ENCODE results near the gene SPDEF. TPM values are rescaled to one million over a fixed set of nuclear protein-coding genes. Genes with fewer than 3 reads are reported as not detected.

SPDEF gene
- total RNA-seq, 4 donors from 2014 or later = 0.16 to 0.20 TPM; not detected in 2

DNA sequence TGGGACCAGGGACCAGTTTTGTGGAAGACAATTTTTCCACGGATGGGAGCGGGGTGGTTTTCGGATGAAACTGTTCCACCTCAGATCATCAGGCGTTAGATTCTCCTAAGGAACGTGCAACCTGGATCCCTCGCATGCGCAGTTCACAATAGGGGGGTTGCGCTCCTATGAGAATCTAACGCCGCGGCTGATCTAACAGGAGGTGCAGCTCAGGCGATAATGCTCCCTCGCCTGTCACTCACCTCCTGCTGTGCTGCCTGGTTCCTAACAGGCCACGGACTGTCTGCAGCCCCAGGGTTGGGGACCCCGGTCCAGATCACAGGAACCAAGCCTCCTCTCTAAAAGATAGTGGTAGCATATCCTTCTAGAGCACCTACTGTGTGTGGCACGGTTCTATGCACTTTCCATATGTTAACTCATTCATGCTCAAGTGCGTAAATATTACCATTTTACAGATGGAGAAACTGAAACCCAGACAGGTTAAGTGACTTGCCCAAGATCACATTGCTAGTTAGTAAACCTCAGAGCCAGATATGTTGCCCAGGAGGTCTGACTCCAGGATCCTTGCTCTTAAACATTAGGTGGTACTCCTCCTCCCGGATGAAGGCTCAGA is 25.3 kb downstream of the SPDEF start:
- intact Hi-C loops (cut with DNase I; ENCODE audit: low total_unique reads) = no loop called here

GRCh38 chr6:34529665-34530327 is 26.3 kb downstream of the SPDEF start:
- Histone ChIP-seq H3K27me3 (no peaks in the 10 kb centered on the region), H3K9me3 (no peaks in the 10 kb centered on the region), H3K36me3 (no peaks in the 10 kb centered on the region), H3K27ac (no peak overlapping the region), H3K4me3 (no peak overlapping the region), H3K4me1 (peaks cover 6 to 10% of the 10 kb centered on the region in 2 donors)
- no peak for TF ChIP-seq CTCF (IDR thresholded peaks at IDR 0.05 in 4 of 5, conservative IDR thresholded peaks at IDR 0.05 in 1 of 5)
- no peak for TF ChIP-seq POLR2A (IDR thresholded peaks at IDR 0.05)
- ATAC-seq (no peak), DNase-seq (no peak)
- intact Hi-C loops (cut with DNase I; ENCODE audit: low total_unique reads) = loop anchor here (5.0 kb wide), 2 partner anchors 67 to 358 kb away; partner anchors contain the start of genes ANKS1A and TAF11
- in situ Hi-C loops (cut with MboI; ENCODE audit: low sequenced_read_pairs in 4 of 4) = loop anchor here (5.0 to 10.0 kb wide), 3 partner anchors 75 to 83 kb away; no protein-coding TSS in a partner anchor

More for the DNA sequence above, 25.3 kb downstream of the SPDEF start:
- Histone ChIP-seq H3K27ac (peak overlapping the region in 2 of 4 donors; percentile 55 to 64), H3K36me3 (no peaks in the 10 kb centered on the region), H3K9me3 (no peaks in the 10 kb centered on the region), H3K27me3 (no peaks in the 10 kb centered on the region), H3K4me3 (peak overlapping the region in 1 of 4 donors; percentile 47), H3K4me1 (peaks cover 6 to 10% of the 10 kb centered on the region in 2 donors)
- DNase-seq (no peak), ATAC-seq (no peak)
- in situ Hi-C loops (cut with MboI; ENCODE audit: low sequenced_read_pairs in 4 of 4) = no loop called here
- TF ChIP-seq CTCF (IDR thresholded peaks at IDR 0.05 in 4 of 5, conservative IDR thresholded peaks at IDR 0.05 in 1 of 5) (no peak), POLR2A (IDR thresholded peaks at IDR 0.05) (no peak)

GRCh38 chr6:34528996-34529664 is 27.0 kb downstream of the SPDEF start:
- no peaks in the 10 kb centered on the region for H3K36me3 ChIP-seq
- no peaks in the 10 kb centered on the region for H3K9me3 ChIP-seq
- H3K4me1 ChIP-seq = peaks cover 6 to 10% of the 10 kb centered on the region in 2 donors
- TF ChIP-seq CTCF (IDR thresholded peaks at IDR 0.05 in 4 of 5, conservative IDR thresholded peaks at IDR 0.05 in 1 of 5) (no peak), POLR2A (IDR thresholded peaks at IDR 0.05) (no peak)
- no peaks in the 10 kb centered on the region for H3K27me3 ChIP-seq
- H3K4me3 ChIP-seq = no peak overlapping the region
- in situ Hi-C loops (cut with MboI; ENCODE audit: low sequenced_read_pairs in 4 of 4) (loop anchor here (5.0 to 10.0 kb wide), 3 partner anchors 76 to 83 kb away; no protein-coding TSS in a partner anchor), intact Hi-C loops (cut with DNase I; ENCODE audit: low total_unique reads) (loop anchor here (5.0 kb wide), 2 partner anchors 67 to 358 kb away; partner anchors contain the start of genes ANKS1A and TAF11)
- ATAC-seq (no peak), DNase-seq (no peak)
- H3K27ac ChIP-seq = no peak overlapping the region

DNA sequence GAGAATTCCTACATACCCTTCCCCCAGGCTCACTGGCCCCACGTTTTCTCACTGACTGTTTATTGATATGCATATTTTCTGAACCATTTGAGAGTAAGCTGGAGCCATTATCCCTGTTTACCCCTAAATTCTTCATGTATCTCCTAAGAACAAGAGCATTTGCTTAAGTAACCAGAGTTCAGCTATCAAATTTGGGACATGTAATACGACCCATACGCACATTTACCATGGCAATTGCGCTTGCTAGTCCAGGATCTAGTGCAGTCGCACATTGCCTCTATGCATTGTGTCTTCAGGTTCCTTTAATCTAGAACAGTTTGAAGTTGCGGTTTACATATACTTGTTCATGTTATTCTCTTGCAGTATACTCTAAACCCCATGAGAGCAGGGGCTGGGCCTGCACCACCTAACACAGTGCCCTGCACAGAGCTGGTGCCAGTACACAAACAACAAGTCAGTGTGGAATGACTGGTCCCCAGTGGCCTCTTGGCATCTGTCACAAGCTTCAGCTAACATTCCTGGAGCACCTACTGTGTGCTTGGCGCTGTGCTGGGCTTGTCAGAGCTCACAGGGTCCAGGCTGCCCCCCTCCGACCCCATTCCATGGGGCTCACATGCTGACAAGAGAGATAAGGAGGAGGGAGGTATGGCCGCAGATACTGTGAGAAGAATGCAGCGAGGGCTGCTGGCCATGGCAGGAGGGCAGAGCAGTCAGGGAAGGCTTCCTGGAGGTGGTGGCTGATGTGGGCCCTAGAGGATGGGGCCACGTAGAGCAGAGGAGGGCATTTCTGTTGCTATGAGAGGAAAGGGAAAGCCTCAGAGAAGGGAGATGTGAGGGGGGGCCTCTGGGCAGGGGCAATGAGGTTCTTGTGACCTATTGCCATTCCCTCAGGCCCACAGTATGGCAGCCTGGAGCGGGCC is 28.1 kb downstream of the SPDEF start:
- Histone ChIP-seq H3K27me3 (no peaks in the 10 kb centered on the region), H3K27ac (no peak overlapping the region), H3K4me3 (no peak overlapping the region), H3K4me1 (peaks cover 6 to 10% of the 10 kb centered on the region in 2 donors), H3K9me3 (no peaks in the 10 kb centered on the region), H3K36me3 (no peaks in the 10 kb centered on the region)
- DNase-seq (no peak), ATAC-seq (no peak)
- in situ Hi-C loops (cut with MboI; ENCODE audit: low sequenced_read_pairs in 4 of 4) (loop anchor here (5.0 to 10.0 kb wide), 3 partner anchors 77 to 84 kb away; no protein-coding TSS in a partner anchor), intact Hi-C loops (cut with DNase I; ENCODE audit: low total_unique reads) (loop anchor here (1.0 to 5.0 kb wide), 6 partner anchors 66 to 359 kb away; partner anchors contain the start of genes ANKS1A, ILRUN, SNRPC and TAF11)
- TF ChIP-seq CTCF (IDR thresholded peaks at IDR 0.05 in 4 of 5, conservative IDR thresholded peaks at IDR 0.05 in 1 of 5) (no peak), POLR2A (IDR thresholded peaks at IDR 0.05) (no peak)

Data from gastrocnemius medialis (tissue), 4 donors.